H1 (cell line): ENCODE results near the gene ZSCAN12. TPM values are rescaled to one million over a fixed set of nuclear protein-coding genes. Genes with fewer than 3 reads are reported as not detected.

Experiments used
- ATF2 ChIP-seq: IDR thresholded peaks from 2 replicates; pipeline ENCODE4 v1.6.1; 2012; ENCODE audit warnings: low read length, inconsistent platforms
- CTCF ChIP-seq, 3 experiments: IDR thresholded peaks; 1 replicate in 2 of 3; 2 replicates in 1 of 3; pipeline versions ENCODE4 v1.5.1 to v1.6.1; 2011; ENCODE audit warnings: low read length in 3 of 3, mild to moderate bottlenecking in 3 of 3, inconsistent platforms in 2 of 3, low read depth in 1 of 3, moderate library complexity in 1 of 3; ENCODE audit not compliant: insufficient read depth in 1 of 3; ENCODE audit errors: control extremely low read depth in 1 of 3
- E2F6 ChIP-seq: IDR thresholded peaks from 2 replicates; pipeline ENCODE4 v1.6.1; 2012; ENCODE audit warnings: inconsistent platforms
- JUN ChIP-seq: IDR thresholded peaks from 2 replicates; pipeline ENCODE4 v1.6.1; 2011; ENCODE audit warnings: low read depth, mild to moderate bottlenecking, improper control_type of control experiment, low read length
- NANOG ChIP-seq: IDR thresholded peaks from 2 replicates; pipeline ENCODE4 v1.6.1; 2011; ENCODE audit warnings: low read length, low read depth, mild to moderate bottlenecking, inconsistent platforms; ENCODE audit not compliant: insufficient read depth, poor library complexity, severe bottlenecking
- polyA plus RNA-seq, 7 experiments: library from polyadenylated mRNA; depleted of rRNA in 3 of 7; stranded (reverse) in 5 of 7; unstranded in 2 of 7; fragments of >200 nt in 5 of 7; fragments of 200-250 nt in 2 of 7; gene quantifications; 1 replicate in 5 of 7; 2 replicates in 1 of 7; 4 replicates in 1 of 7; pipeline versions ENCODE4 v1.2.1 to v1.2.3, GENCODE V29; 2011 to 2013; ENCODE audit warnings: missing spikeins in 2 of 7, mixed read lengths in 2 of 7
- total RNA-seq: library from RNA; stranded (reverse); fragmentation: NEBNext Ultra II Directional; extraction: Animal tissue kit (Norgen Biotek cat#: 25700); gene quantifications from 2 replicates; pipeline ENCODE4 v1.2.1, GENCODE V29; 2021

ZSCAN12 gene
- total and polyA plus RNA-seq, 2 of the 8 experiments (the other 6 are each of a cell fraction or from before 2014, with no cell fraction given), result 2.2 to 9.6 TPM

GRCh38 chr6:28383235-28384142 lies 16.1 kb downstream of the ZSCAN12 start (continued):
- TF ChIP-seq NANOG (peak; percentile 40), ATF2 (peak; percentile 70; the same call in 1 of the 2 replicates), E2F6 (peak; percentile 69), JUN (no peak), CTCF (IDR thresholded peaks at IDR 0.05; ENCODE audit: control extremely low read depth in 1 of 3, insufficient read depth in 1 of 3, low read depth in 1 of 3, low read length in 3 of 3) (peak; percentile 33 to 61 (median 46))
- TF ChIP-seq, all 59 proteins: peak for 25
